GM18502 (cell line): ENCODE measurements around the gene SLC7A14.

Source experiments
- ATAC-seq: cut with Tn5 transposase; IDR thresholded peaks from one replicate; pipeline ENCODE4 v1.9.1; 2021; ENCODE audit warnings: mild to moderate bottlenecking; ENCODE audit not compliant: unreplicated experiment, poor library complexity

SLC7A14 gene

GRCh38 chr3:170477395-170477794 is 108.5 kb downstream of the SLC7A14 start:
- no peak for ATAC-seq

- ATAC-seq = no peak
These were observed 109.6 kb downstream of the SLC7A14 start for GRCh38 chr3:170476291-170476690.

- ATAC-seq = no peak
These were observed 110.7 kb downstream of the SLC7A14 start for GRCh38 chr3:170475092-170475685.

GRCh38 chr3:170473358-170473757 is 112.5 kb downstream of the SLC7A14 start:
- ATAC-seq = no peak

- no peak for ATAC-seq
These were observed 114.7 kb downstream of the SLC7A14 start for GRCh38 chr3:170471149-170471548.

- no peak for ATAC-seq
These were observed 115.5 kb downstream of the SLC7A14 start for GRCh38 chr3:170470063-170471016.

GRCh38 chr3:170469151-170470062 is 116.5 kb downstream of the SLC7A14 start:
- no peak for ATAC-seq

- ATAC-seq = no peak
These were observed 118.2 kb downstream of the SLC7A14 start for GRCh38 chr3:170467571-170468147.

- ATAC-seq = no peak
These were observed 118.9 kb downstream of the SLC7A14 start for GRCh38 chr3:170467007-170467406.

- no peak for ATAC-seq
These were observed 119.9 kb downstream of the SLC7A14 start for GRCh38 chr3:170465955-170466354.

GRCh38 chr3:170463011-170463410 is 122.9 kb downstream of the SLC7A14 start:
- no peak for ATAC-seq

- no peak for ATAC-seq
These were observed 127.6 kb downstream of the SLC7A14 start for GRCh38 chr3:170458285-170458684.

GRCh38 chr3:170454509-170454908 is 131.4 kb downstream of the SLC7A14 start:
- ATAC-seq = no peak

GRCh38 chr3:170450039-170450438 is 135.8 kb downstream of the SLC7A14 start:
- ATAC-seq = no peak

- ATAC-seq = no peak
These were observed 137.3 kb downstream of the SLC7A14 start for GRCh38 chr3:170448584-170448983.

GRCh38 chr3:170443457-170443856 is 142.4 kb downstream of the SLC7A14 start:
- ATAC-seq = no peak

GRCh38 chr3:170442947-170443346 is 142.9 kb downstream of the SLC7A14 start:
- ATAC-seq = no peak

- ATAC-seq = no peak
These were observed 144.5 kb downstream of the SLC7A14 start for GRCh38 chr3:170441412-170441811.

- no peak for ATAC-seq
These were observed 145.5 kb downstream of the SLC7A14 start for GRCh38 chr3:170440344-170440743.

GRCh38 chr3:170438836-170439235 is 147.0 kb downstream of the SLC7A14 start:
- no peak for ATAC-seq
